ENCODE data around the gene NFIA.
A peak's percentile ranks its signal among the peaks of the same experiment; 100 is the strongest.

Gene NFIA

DNA sequence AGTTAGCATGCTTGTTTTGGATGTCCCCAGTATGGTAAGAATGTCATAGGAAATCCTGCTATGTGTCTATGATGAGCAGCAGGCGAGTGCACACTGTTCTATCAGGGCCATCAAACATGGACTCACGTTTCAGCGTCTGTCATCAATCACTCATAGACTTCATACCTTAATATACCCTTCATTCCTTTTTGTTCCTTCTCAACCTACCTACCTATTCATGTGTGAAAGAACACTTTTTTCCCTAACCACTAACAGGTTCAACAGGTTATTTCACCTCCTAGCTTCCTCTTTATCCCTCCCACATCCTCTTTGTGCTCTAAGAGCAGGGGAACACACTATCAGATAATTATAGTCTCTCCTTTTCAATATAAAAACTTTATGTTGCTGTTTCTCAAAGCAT lies 342.0 kb downstream of the NFIA start:
- H3K4me3 ChIP-seq (replicated peaks in 1 of 2; ENCODE audit: low read depth in 2 of 2, low read length in 2 of 2): no peak overlapping the region
- no peak for DNase-seq (ENCODE audit: low read depth in 2 of 2)
- TF ChIP-seq, protein P1, sequence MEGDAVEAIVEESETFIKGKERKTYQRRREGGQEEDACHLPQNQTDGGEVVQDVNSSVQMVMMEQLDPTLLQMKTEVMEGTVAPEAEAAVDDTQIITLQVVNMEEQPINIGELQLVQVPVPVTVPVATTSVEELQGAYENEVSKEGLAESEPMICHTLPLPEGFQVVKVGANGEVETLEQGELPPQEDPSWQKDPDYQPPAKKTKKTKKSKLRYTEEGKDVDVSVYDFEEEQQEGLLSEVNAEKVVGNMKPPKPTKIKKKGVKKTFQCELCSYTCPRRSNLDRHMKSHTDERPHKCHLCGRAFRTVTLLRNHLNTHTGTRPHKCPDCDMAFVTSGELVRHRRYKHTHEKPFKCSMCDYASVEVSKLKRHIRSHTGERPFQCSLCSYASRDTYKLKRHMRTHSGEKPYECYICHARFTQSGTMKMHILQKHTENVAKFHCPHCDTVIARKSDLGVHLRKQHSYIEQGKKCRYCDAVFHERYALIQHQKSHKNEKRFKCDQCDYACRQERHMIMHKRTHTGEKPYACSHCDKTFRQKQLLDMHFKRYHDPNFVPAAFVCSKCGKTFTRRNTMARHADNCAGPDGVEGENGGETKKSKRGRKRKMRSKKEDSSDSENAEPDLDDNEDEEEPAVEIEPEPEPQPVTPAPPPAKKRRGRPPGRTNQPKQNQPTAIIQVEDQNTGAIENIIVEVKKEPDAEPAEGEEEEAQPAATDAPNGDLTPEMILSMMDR (IDR thresholded peaks at IDR 0.05; ENCODE audit: low read depth, low read length): no peak

DNA sequence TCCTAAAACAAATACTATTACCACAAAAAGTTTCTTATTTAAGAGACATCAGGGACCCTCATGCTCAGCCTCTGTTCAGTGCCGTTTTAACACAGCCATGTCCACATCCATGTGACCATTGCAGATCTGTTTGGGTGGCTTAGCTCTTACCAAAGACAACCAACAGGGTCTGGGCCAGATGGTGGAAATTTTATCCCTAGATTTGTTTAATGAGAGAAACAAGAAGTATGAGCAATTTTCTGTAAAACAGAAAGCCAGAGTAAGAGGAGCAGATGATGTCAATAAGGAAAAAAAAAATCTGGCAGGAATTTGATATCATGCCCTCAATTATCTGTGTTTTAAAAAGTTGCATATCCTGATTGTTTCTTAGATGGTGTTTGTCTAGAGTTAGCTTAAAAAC lies 342.7 kb downstream of the NFIA start:
- TF ChIP-seq, protein P1 (IDR thresholded peaks at IDR 0.05; ENCODE audit: low read depth, low read length): no peak
- DNase-seq (ENCODE audit: low read depth in 2 of 2): no peak
- no peak overlapping the region for H3K4me3 ChIP-seq (replicated peaks in 1 of 2; ENCODE audit: low read depth in 2 of 2, low read length in 2 of 2)

DNA sequence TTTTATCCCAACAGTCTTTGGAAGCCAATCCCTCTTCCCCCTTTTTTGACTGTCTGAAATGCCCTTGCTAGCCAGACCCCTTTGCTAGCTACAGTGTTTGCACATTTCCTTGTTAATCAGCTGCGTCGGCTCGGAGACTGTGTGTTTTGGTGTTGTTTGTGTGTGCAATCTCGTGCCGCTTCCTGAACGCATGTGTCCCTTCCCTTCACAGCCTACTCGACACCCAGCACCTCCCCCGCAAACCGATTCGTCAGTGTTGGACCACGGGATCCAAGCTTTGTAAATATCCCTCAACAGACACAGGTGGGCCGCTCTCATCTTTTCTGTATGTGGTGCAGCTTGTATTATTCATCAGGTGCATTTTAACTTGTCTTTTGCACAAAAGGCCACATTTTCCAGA lies 343.9 kb downstream of the NFIA start:
- DNase-seq (ENCODE audit: low read depth in 2 of 2): peak in 1 of 2 donors; percentile 68
- no peak overlapping the region for H3K4me3 ChIP-seq (replicated peaks in 1 of 2; ENCODE audit: low read depth in 2 of 2, low read length in 2 of 2)
- TF ChIP-seq, protein P1 (IDR thresholded peaks at IDR 0.05; ENCODE audit: low read depth, low read length): no peak

DNA sequence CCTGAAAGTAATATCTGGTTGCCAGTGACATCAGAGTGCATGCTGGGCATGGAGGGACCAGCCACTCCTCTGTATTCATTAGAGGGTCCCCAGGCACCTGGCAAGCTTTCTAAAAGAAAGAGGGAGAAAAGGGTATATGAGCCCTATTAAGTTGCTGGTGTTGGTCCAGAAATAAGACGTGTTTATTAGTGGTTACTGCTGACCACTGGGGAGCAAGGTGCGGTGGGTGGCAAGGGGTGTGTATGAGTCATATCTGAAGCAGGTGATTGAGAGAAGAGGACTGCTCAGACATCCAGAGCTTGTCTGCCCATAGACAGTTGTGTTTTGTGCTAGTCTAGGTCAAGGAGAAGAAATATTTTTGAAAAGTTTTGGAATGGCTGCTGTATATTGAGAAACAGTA lies 344.5 kb downstream of the NFIA start:
- TF ChIP-seq, protein P1 (IDR thresholded peaks at IDR 0.05; ENCODE audit: low read depth, low read length): no peak
- no peak for DNase-seq (ENCODE audit: low read depth in 2 of 2)
- H3K4me3 ChIP-seq (replicated peaks in 1 of 2; ENCODE audit: low read depth in 2 of 2, low read length in 2 of 2): no peak overlapping the region

DNA sequence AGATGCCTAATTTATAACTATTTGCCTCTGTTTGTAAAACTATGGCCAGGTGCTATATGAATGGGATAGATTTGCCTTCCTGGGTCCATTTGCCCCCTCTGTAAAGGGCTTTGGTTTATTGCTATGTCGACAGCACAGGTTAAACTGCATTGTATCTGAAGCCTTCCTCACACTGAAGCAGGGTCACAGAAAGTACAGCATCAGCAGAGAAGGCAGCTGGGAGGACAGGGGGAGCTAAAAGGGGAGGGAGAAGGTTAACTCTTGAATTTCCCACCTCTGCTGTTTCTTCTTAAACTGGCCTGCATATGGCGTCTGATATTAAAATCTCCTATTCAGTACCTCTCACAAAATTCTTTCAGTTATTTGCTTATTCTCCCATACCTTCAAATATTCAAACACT lies 345.1 kb downstream of the NFIA start:
- TF ChIP-seq, protein P1 (IDR thresholded peaks at IDR 0.05; ENCODE audit: low read depth, low read length): no peak
- DNase-seq (ENCODE audit: low read depth in 2 of 2): no peak
- no peak overlapping the region for H3K4me3 ChIP-seq (replicated peaks in 1 of 2; ENCODE audit: low read depth in 2 of 2, low read length in 2 of 2)

DNA sequence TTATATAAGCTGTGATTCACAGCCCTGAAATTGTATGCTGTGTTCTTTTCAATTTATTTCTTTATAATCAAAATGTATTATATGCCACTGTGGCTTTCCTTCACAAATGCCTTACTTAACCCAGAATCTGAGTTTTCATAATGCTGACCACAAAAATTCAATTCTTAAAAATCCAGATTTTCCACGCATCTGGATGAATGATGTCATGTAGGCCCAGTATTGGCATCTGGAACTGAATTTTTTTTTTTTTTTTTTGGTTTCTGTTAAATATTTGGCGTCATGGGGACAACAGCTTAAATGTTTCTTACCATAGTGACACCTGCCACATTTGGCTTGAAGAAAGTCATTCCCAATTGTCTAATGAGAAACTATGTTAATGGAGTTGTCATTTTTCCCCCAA lies 345.8 kb downstream of the NFIA start:
- TF ChIP-seq, protein P1 (IDR thresholded peaks at IDR 0.05; ENCODE audit: low read depth, low read length): no peak
- H3K4me3 ChIP-seq (replicated peaks in 1 of 2; ENCODE audit: low read depth in 2 of 2, low read length in 2 of 2): no peak overlapping the region

DNA sequence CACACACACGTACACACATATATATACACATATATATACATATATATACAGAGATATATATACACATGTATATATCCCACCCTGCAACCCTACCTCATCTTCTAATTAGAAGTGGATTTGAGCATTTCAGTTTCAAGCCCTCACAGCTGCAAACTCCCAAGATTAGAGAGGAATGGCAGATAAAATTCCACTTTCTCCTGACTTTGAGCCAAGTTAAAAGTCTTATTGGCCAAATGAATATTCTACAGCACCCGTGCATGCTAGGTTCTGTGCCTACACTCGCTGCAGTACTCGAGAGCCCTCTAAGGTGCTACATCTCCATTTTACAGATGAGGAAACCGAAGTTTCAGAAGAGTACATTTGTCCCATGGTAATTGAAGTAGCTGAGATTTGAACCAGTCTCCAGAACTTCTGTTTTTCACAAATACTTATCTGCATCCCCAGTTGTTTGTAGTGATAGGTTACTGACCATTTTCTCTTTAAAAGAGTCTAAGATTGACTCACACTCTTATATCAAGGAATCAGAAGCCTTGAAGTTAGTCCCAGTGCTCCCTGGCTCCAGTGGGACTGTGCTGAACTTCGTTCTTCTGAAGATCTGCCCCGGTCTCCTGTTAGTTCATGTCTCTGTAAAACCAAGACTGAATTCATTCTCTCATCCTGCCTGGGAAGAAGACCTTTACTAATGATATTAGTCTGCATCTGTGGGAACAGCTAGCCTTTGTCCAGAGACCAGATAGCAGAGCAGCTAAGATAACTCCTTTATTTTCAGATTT lies 350.4 kb downstream of the NFIA start:
- no peak overlapping the region for H3K4me3 ChIP-seq (replicated peaks in 1 of 2; ENCODE audit: low read depth in 2 of 2, low read length in 2 of 2)
- TF ChIP-seq, protein P1 (IDR thresholded peaks at IDR 0.05; ENCODE audit: low read depth, low read length): no peak
- DNase-seq (ENCODE audit: low read depth in 2 of 2): peak in 1 of 2 donors; percentile 64

More for the DNA sequence above, 345.8 kb downstream of the NFIA start:
- DNase-seq (ENCODE audit: low read depth in 2 of 2): peak in 1 of 2 donors; percentile 36
